ENCODE results near the gene EHBP1L1.

Gene EHBP1L1

GRCh38 chr11:65555693-65556231 is 20.1 kb upstream of the EHBP1L1 start:
- Histone ChIP-seq H3K9ac (ENCODE audit: low read depth in 1 of 2, low read length in 2 of 2) (no peak overlapping the region), H3K27me3 (ENCODE audit: control insufficient read depth in 1 of 2, insufficient read depth in 2 of 2, low read length in 2 of 2) (no peaks in the 10 kb centered on the region), H3K9me3 (ENCODE audit: control insufficient read depth in 1 of 2, low read length in 2 of 2) (no peaks in the 10 kb centered on the region), H3K36me3 (ENCODE audit: control insufficient read depth in 1 of 2, insufficient read depth in 2 of 2, low read length in 2 of 2) (no peaks in the 10 kb centered on the region), H3K4me3 (ENCODE audit: low read depth in 1 of 2, low read length in 2 of 2) (no peak overlapping the region), H3K4me1 (ENCODE audit: control insufficient read depth in 1 of 2, insufficient read depth in 2 of 2, low read length in 2 of 2) (peaks cover 50 to 57% of the 10 kb centered on the region in 2 donors), H3K27ac (ENCODE audit: low read depth, low read length) (no peak overlapping the region)

DNA sequence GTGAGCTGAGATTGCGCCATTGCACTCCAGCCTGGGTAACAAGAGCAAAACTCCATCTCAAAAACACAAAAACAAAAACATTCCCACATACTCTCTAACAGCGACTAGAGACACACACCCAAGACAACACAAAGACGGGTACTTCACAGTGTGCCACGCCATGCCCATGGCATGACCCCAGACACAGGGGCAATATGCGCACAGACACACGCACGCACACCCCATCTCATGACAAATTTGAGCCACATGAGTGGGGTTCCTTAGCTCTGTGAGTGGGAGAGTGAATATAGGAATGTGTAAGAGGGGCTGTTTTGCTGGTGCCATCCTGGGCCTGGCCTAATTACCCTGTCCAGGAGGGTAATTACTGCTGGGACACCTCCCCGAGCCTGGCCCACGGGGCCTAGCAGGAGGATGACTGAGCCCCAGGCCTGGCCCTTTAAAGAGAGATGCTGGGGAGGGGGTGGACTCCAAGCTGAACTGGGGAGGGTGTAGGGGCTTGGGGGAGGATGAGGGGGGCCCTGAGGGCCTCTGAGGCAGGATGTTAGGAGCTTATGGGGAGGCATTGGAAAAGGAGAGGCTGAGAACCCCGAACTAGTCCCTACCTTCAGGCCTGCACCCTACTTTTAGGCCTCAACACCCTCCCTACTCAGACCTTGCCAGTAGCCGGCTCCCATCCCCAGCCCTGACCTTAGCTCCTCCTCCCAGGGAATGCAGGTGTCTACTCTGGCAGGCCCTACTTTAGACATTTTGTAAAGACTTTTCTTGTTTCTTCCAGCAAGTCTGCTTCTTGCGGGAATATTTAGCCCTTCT is 19.2 kb upstream of the EHBP1L1 start:
- no peaks in the 10 kb centered on the region for H3K36me3 ChIP-seq (ENCODE audit: control insufficient read depth in 1 of 2, insufficient read depth in 2 of 2, low read length in 2 of 2)
- peak overlapping the region; percentile 8 to 11 for H3K9ac ChIP-seq (ENCODE audit: low read depth in 1 of 2, low read length in 2 of 2)
- peak overlapping the region; percentile 26 to 54 for H3K4me3 ChIP-seq (ENCODE audit: low read depth in 1 of 2, low read length in 2 of 2)
- no peaks in the 10 kb centered on the region for H3K9me3 ChIP-seq (ENCODE audit: control insufficient read depth in 1 of 2, low read length in 2 of 2)
- H3K27me3 ChIP-seq (ENCODE audit: control insufficient read depth in 1 of 2, insufficient read depth in 2 of 2, low read length in 2 of 2), result no peaks in the 10 kb centered on the region
- peak overlapping the region; percentile 49 for H3K27ac ChIP-seq (ENCODE audit: low read depth, low read length)
- peaks cover 46 to 57% of the 10 kb centered on the region in 2 donors for H3K4me1 ChIP-seq (ENCODE audit: control insufficient read depth in 1 of 2, insufficient read depth in 2 of 2, low read length in 2 of 2)

GRCh38 chr11:65557280-65558001 is 18.4 kb upstream of the EHBP1L1 start:
- Histone ChIP-seq H3K9me3 (ENCODE audit: control insufficient read depth in 1 of 2, low read length in 2 of 2) (no peaks in the 10 kb centered on the region), H3K4me3 (ENCODE audit: low read depth in 1 of 2, low read length in 2 of 2) (peak overlapping the region; percentile 26 to 54), H3K27ac (ENCODE audit: low read depth, low read length) (peak overlapping the region; percentile 49), H3K36me3 (ENCODE audit: control insufficient read depth in 1 of 2, insufficient read depth in 2 of 2, low read length in 2 of 2) (no peaks in the 10 kb centered on the region), H3K4me1 (ENCODE audit: control insufficient read depth in 1 of 2, insufficient read depth in 2 of 2, low read length in 2 of 2) (peaks cover 40 to 50% of the 10 kb centered on the region in 2 donors), H3K27me3 (ENCODE audit: control insufficient read depth in 1 of 2, insufficient read depth in 2 of 2, low read length in 2 of 2) (no peaks in the 10 kb centered on the region), H3K9ac (ENCODE audit: low read depth in 1 of 2, low read length in 2 of 2) (peak overlapping the region; percentile 8 to 11)

- H3K4me1 ChIP-seq (ENCODE audit: control insufficient read depth in 1 of 2, insufficient read depth in 2 of 2, low read length in 2 of 2), result peaks cover 33 to 46% of the 10 kb centered on the region in 2 donors
- H3K4me3 ChIP-seq (ENCODE audit: low read depth in 1 of 2, low read length in 2 of 2), result peak within 1 kb of the TSS; percentile 35 to 64
- H3K27me3 ChIP-seq (ENCODE audit: control insufficient read depth in 1 of 2, insufficient read depth in 2 of 2, low read length in 2 of 2), result no peaks in the 10 kb centered on the region
- H3K9ac ChIP-seq (ENCODE audit: low read depth in 1 of 2, low read length in 2 of 2), result peak within 1 kb of the TSS; percentile 51 to 79
- H3K27ac ChIP-seq (ENCODE audit: low read depth, low read length), result peak within 1 kb of the TSS; percentile 80
- H3K36me3 ChIP-seq (ENCODE audit: control insufficient read depth in 1 of 2, insufficient read depth in 2 of 2, low read length in 2 of 2), result no peaks in the 10 kb centered on the region
- no peaks in the 10 kb centered on the region for H3K9me3 ChIP-seq (ENCODE audit: control insufficient read depth in 1 of 2, low read length in 2 of 2)
These were observed 17.6 kb upstream of the EHBP1L1 start, which contains the start of gene LTBP3 for GRCh38 chr11:65558002-65558929. Gene LTBP3, minus strand, starts transcription at chr11:65558359. Its CDS starts 400 bp downstream, at chr11:65557959.

- Histone ChIP-seq H3K4me1 (ENCODE audit: control insufficient read depth in 1 of 2, insufficient read depth in 2 of 2, low read length in 2 of 2) (peaks cover 33 to 44% of the 10 kb centered on the region in 2 donors), H3K27ac (ENCODE audit: low read depth, low read length) (peak overlapping the region; percentile 80), H3K27me3 (ENCODE audit: control insufficient read depth in 1 of 2, insufficient read depth in 2 of 2, low read length in 2 of 2) (no peaks in the 10 kb centered on the region), H3K9me3 (ENCODE audit: control insufficient read depth in 1 of 2, low read length in 2 of 2) (no peaks in the 10 kb centered on the region), H3K9ac (ENCODE audit: low read depth in 1 of 2, low read length in 2 of 2) (peak overlapping the region; percentile 51 to 79), H3K36me3 (ENCODE audit: control insufficient read depth in 1 of 2, insufficient read depth in 2 of 2, low read length in 2 of 2) (no peaks in the 10 kb centered on the region), H3K4me3 (ENCODE audit: low read depth in 1 of 2, low read length in 2 of 2) (peak overlapping the region; percentile 29 to 57)
These were observed 16.8 kb upstream of the EHBP1L1 start for GRCh38 chr11:65558930-65559509.

GRCh38 chr11:65559535-65559934 is 16.3 kb upstream of the EHBP1L1 start:
- Histone ChIP-seq H3K27me3 (ENCODE audit: control insufficient read depth in 1 of 2, insufficient read depth in 2 of 2, low read length in 2 of 2) (no peaks in the 10 kb centered on the region), H3K4me1 (ENCODE audit: control insufficient read depth in 1 of 2, insufficient read depth in 2 of 2, low read length in 2 of 2) (peaks cover 33 to 41% of the 10 kb centered on the region in 2 donors), H3K9me3 (ENCODE audit: control insufficient read depth in 1 of 2, low read length in 2 of 2) (no peaks in the 10 kb centered on the region), H3K36me3 (ENCODE audit: control insufficient read depth in 1 of 2, insufficient read depth in 2 of 2, low read length in 2 of 2) (no peaks in the 10 kb centered on the region), H3K9ac (ENCODE audit: low read depth in 1 of 2, low read length in 2 of 2) (no peak overlapping the region), H3K27ac (ENCODE audit: low read depth, low read length) (peak overlapping the region; percentile 36), H3K4me3 (ENCODE audit: low read depth in 1 of 2, low read length in 2 of 2) (no peak overlapping the region)

DNA sequence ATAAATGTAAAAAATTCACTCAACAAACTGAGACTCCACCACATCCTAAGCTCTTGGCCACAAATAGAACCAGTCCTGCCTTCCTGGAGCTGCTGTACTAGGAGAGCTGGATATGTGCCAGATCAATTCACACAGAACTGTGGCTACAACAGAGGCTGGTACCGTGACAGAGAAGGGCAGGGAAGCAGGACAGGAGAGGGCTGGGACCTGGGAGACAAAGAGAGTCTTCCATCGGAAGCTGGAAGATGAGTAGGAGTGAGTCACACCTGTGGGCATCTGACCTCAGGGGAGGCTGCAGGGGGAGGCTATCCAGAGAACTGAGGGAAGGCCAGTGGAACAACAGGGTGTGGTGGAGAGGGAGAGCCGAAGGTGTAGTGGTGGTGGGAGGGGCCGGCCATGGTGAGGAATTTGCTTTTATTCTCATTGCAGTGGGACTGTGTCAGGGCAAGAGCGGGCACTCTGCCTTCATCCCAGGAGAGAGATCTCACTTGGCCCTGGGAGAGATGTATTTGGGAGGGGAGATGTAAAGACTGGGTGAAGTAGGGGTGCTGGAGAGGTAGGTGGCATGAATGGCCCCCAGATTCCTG is 15.8 kb upstream of the EHBP1L1 start:
- Histone ChIP-seq H3K27ac (ENCODE audit: low read depth, low read length) (no peak overlapping the region), H3K9me3 (ENCODE audit: control insufficient read depth in 1 of 2, low read length in 2 of 2) (no peaks in the 10 kb centered on the region), H3K9ac (ENCODE audit: low read depth in 1 of 2, low read length in 2 of 2) (peak overlapping the region in 1 of 2 donors; percentile 44), H3K27me3 (ENCODE audit: control insufficient read depth in 1 of 2, insufficient read depth in 2 of 2, low read length in 2 of 2) (no peaks in the 10 kb centered on the region), H3K4me1 (ENCODE audit: control insufficient read depth in 1 of 2, insufficient read depth in 2 of 2, low read length in 2 of 2) (peaks cover 33 to 41% of the 10 kb centered on the region in 2 donors), H3K4me3 (ENCODE audit: low read depth in 1 of 2, low read length in 2 of 2) (no peak overlapping the region), H3K36me3 (ENCODE audit: control insufficient read depth in 1 of 2, insufficient read depth in 2 of 2, low read length in 2 of 2) (no peaks in the 10 kb centered on the region)

GRCh38 chr11:65560555-65561418 is 15.1 kb upstream of the EHBP1L1 start:
- Histone ChIP-seq H3K36me3 (ENCODE audit: control insufficient read depth in 1 of 2, insufficient read depth in 2 of 2, low read length in 2 of 2) (no peaks in the 10 kb centered on the region), H3K4me3 (ENCODE audit: low read depth in 1 of 2, low read length in 2 of 2) (no peak overlapping the region), H3K9me3 (ENCODE audit: control insufficient read depth in 1 of 2, low read length in 2 of 2) (no peaks in the 10 kb centered on the region), H3K4me1 (ENCODE audit: control insufficient read depth in 1 of 2, insufficient read depth in 2 of 2, low read length in 2 of 2) (peaks cover 34 to 37% of the 10 kb centered on the region in 2 donors), H3K27ac (ENCODE audit: low read depth, low read length) (no peak overlapping the region), H3K27me3 (ENCODE audit: control insufficient read depth in 1 of 2, insufficient read depth in 2 of 2, low read length in 2 of 2) (no peaks in the 10 kb centered on the region), H3K9ac (ENCODE audit: low read depth in 1 of 2, low read length in 2 of 2) (peak overlapping the region; percentile 25 to 44)
